HL-60 (cell line): ENCODE measurements around the gene ALX4.

Experiments
- TF ChIP-seq, protein P1 (sequence below): IDR thresholded peaks from 2 replicates; pipeline ENCODE4 v1.6.1; 2012; ENCODE audit warnings: low read depth; ENCODE audit not compliant: insufficient replicate concordance
- TF ChIP-seq, protein P2 (sequence below): IDR thresholded peaks from one replicate; pipeline ENCODE4 v1.5.1; 2011; ENCODE audit warnings: low read length, control low read depth, inconsistent platforms; ENCODE audit not compliant: insufficient read depth

DNA sequence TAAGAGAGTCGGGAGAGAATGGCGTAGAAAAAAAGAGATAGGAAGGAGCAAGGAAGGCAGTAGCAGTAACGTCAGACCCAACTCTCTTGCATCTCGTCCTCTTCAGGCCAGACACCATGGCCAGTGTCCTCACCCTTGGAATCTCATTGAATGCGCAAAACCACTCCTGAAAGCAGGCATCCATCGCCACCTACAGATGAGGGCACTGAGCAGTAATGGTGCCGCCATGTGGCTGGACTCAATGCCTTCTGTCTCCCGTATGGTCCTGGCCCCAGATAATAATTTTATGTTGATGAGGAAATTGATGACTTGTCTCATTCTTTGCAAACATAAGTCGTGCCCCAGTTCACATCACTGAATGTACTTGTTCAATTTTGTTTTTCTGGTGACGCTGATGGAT, 17.8 kb upstream of the ALX4 start:
- TF ChIP-seq, protein P1, sequence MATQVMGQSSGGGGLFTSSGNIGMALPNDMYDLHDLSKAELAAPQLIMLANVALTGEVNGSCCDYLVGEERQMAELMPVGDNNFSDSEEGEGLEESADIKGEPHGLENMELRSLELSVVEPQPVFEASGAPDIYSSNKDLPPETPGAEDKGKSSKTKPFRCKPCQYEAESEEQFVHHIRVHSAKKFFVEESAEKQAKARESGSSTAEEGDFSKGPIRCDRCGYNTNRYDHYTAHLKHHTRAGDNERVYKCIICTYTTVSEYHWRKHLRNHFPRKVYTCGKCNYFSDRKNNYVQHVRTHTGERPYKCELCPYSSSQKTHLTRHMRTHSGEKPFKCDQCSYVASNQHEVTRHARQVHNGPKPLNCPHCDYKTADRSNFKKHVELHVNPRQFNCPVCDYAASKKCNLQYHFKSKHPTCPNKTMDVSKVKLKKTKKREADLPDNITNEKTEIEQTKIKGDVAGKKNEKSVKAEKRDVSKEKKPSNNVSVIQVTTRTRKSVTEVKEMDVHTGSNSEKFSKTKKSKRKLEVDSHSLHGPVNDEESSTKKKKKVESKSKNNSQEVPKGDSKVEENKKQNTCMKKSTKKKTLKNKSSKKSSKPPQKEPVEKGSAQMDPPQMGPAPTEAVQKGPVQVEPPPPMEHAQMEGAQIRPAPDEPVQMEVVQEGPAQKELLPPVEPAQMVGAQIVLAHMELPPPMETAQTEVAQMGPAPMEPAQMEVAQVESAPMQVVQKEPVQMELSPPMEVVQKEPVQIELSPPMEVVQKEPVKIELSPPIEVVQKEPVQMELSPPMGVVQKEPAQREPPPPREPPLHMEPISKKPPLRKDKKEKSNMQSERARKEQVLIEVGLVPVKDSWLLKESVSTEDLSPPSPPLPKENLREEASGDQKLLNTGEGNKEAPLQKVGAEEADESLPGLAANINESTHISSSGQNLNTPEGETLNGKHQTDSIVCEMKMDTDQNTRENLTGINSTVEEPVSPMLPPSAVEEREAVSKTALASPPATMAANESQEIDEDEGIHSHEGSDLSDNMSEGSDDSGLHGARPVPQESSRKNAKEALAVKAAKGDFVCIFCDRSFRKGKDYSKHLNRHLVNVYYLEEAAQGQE: no peak
- TF ChIP-seq, protein P2, sequence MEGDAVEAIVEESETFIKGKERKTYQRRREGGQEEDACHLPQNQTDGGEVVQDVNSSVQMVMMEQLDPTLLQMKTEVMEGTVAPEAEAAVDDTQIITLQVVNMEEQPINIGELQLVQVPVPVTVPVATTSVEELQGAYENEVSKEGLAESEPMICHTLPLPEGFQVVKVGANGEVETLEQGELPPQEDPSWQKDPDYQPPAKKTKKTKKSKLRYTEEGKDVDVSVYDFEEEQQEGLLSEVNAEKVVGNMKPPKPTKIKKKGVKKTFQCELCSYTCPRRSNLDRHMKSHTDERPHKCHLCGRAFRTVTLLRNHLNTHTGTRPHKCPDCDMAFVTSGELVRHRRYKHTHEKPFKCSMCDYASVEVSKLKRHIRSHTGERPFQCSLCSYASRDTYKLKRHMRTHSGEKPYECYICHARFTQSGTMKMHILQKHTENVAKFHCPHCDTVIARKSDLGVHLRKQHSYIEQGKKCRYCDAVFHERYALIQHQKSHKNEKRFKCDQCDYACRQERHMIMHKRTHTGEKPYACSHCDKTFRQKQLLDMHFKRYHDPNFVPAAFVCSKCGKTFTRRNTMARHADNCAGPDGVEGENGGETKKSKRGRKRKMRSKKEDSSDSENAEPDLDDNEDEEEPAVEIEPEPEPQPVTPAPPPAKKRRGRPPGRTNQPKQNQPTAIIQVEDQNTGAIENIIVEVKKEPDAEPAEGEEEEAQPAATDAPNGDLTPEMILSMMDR: no peak
